CD4-positive, alpha-beta T cell treated with Interferon gamma for 1 hour (primary cell): ENCODE data around the gene VPS41.

Source experiments
- DNase-seq: peaks from one replicate; pipeline ENCODE4 v3.0.0-alpha.2; 2020

VPS41 gene

DNA sequence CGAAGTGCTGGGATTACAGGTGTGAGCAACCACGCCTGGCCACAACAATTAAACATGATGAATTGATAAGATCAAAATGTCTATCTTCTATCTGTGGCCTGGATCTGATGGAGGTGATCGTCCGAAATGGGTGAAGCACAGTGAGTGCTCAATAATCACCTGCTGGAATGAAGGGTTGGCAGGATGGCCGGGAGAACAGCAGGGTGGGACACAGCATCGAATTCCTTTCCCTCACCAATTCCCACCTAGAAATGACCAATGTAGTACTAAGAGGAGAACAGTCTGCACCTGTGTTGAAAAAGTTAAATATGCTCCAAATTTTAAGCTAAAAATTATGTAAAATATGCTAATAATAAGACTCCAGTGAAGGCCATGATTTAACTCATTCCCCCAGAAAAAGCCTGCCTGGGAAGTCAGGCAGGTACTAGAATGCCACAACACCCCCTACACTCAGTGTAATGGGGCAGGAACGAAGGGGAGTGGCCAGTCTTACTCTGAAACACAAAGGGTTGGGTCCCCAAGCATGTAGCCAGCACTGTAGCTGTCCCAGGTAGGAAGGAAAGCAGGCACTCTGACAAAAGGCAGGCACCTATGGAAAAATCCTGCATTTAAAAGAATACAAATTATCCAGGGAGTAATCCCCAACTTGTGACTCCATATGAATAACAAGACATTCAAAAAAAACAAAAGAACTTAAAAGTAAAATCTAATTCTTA lies 110.3 kb downstream of the VPS41 start:
- DNase-seq: no peak

DNA sequence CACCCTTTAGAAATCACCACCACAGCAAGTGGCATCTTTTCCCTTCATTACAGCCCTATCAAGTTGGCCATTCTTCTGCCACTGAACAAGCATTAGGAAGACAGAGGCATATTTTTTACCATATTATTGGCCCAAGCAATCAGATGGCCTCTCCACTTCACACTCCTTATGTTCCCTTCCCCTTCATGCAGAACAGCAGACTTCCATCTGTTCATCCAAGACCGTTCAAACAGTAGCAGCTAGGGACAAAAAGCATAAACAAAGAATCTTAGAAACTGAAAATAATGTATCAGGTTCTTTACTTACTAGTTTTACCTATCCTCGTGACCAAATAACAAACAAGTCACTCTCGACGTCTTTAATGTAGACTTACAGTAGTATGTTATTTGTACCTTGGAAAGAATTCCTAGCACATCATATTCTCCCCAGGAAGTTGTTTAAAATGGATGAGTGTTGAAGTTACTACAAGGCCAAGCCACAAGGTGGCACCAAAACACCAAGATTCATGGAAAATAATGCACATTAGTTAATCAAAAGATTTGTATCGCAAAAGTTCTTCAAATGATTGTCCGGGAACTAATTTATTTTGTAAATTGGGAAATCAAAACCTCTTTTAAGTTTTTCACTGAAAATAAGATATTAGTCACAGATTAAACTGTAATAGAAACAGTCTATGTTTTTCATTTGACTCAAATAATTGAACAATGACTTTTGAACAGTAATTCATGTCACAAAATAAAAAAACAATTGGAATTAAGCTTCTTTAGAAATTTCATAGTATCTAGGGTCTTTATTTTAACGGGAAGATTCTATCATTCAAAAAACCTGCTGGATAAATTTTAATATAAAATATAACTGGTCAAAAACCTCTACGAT lies 112.1 kb downstream of the VPS41 start:
- DNase-seq: peak; percentile 7

DNA sequence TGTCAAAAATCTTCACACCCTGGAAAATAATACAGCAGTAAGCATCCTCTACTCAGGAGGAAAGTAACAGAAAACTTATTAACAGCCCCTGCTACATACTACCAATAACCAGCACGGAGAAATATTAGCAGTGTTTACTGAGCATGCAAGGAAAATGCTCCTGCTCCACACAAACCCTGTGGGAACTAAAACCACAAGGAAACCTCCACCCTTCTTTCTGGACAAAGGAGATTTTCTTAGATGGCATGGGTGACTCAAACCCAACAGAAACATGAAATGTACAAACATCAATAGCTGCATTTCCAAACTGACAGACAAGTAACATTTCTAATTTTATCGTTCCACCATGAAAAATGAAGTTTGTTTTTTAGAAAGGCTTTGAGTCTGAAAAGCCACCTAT lies 113.4 kb downstream of the VPS41 start:
- no peak for DNase-seq

DNA sequence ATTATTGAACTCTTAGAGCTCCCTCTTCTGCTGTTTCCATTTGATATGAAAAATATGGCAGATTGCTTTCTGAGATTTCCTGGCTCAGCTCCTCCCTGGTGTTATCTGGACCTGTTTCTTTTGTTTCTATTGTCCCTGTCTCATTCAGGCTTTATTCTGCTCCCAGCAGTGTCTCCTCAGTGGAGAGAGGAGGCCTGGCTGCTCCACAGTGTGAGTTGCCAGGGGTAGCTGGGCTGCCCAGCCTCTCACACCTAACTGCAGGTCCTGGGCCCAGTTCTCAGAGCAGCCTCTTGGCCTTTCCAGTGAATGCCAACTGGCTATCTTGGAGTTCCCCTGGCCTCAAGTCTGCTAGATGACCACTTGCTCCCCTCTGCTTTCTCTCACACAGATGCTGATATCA lies 127.0 kb downstream of the VPS41 start:
- no peak for DNase-seq

DNA sequence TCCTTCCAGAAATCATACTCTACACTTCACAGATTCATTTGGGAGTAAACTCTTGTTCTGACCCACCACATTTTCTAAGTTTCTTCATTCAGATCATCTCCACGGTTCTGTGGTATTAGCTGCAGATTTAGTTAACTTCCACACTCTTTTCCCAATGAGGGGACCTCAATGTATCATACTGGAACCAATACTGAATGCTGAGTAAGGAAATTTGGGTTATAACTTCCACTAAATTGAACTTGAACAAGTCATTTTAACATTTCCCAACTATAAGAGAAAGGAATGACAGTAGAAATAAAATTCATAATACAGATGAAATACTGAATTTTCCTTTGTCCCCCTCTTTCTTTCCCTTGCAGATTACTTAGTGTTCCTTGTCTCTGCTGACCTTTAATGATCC lies 131.4 kb downstream of the VPS41 start:
- DNase-seq: no peak

DNA sequence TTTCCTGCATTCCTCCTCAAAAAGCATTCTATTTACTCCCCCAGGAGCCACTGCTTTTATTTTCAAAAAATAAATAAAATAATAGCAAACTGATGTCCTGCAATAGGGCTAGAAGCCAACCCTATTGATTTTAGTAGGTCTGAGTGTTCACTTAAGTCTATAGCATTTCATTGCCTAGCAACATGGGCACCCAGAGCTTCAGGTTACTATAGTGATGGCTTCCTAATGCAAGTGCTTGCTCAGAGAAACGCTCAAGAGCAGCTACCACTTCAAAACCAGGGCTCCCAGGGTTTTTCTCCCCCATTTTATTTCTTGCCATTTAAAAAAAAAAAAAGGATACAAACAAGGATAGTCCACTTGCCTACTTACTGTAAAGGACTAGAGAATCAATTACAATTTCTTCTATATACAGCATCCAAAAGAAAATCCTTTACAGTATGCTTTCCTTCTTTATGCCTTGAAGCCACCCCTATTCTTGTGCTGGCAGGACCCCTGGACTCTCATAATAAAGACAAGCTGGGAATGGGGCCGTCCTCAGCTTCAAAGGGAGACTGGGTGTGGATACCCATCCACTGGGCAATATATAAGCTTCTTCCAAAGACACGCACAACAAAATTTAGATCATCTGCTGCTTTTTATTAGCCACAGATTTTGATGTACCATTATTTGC lies 133.3 kb downstream of the VPS41 start:
- DNase-seq: no peak

DNA sequence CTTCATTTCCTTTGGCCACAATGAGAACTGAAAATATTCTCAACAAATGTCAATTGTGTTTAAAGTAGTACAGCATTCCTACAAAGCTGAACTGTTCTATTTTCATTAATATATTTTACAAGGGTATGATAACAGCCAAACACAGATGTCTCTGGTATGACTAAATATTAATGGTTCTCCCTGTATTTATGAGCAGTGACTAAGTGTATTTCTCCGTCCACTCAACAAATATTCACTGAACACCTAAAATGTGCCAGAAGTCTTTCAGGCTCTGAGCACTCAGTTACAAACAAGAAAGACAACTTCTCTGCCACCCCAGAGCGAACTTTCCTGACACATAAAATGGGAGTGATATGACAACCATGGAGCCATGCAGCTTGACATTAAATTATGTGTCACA lies 135.6 kb downstream of the VPS41 start:
- no peak for DNase-seq

DNA sequence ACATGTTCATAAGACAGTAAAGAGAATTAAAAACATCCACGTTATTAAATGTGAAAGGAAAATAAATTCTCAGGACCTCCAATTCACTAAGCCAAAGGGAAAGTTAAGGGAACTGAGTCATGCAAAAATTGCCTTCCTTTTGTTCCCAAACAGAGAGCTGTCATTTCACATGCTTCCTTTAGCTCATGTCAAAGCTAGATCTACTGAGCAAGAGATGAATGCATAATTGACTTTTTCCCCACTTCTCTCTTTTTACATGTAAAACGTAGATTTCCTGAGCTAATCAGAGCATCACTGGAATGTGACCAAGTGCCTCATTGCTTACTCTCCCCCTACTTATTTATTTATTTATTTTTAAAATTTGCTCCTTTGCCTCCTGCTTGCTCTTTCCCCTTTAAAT lies 148.8 kb downstream of the VPS41 start:
- DNase-seq: no peak

DNA sequence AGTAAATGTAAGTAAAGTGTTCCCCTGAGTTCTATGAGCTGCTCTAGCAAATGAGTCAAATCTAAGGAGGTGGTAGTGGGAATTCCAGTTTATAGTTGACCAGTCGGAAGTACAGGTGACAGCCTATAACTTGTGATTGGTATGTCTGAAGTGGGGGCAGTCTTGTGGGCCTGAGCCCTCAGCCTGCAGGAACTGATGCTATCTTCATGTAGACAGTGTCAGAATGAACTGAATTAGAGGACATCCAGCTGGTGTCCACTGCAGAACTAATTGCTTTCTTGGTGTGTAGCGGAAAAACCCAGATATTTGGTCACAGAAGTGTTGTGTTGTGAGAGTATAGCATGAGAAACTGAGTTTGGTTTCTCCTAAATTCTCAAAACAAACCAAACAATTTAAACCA lies 150.0 kb downstream of the VPS41 start:
- no peak for DNase-seq

DNA sequence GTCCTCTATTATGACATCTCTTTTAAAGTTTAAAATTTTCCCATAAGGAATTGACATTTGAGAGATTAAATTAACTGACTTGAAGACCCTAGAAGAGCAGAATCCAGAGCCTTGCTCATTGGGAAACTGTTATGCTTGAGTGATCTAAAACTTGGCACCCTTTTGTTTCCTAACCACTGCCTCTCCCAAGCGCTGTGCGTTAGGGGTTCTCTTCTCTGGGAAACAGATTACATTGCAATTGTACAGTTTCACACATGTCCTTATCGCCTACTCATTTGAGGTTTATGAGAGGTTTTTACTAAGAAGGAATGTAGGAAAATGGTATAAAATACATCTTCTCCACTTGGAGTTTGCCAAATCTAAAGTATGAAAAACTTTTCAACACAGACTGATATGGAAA lies 151.1 kb downstream of the VPS41 start:
- no peak for DNase-seq

DNA sequence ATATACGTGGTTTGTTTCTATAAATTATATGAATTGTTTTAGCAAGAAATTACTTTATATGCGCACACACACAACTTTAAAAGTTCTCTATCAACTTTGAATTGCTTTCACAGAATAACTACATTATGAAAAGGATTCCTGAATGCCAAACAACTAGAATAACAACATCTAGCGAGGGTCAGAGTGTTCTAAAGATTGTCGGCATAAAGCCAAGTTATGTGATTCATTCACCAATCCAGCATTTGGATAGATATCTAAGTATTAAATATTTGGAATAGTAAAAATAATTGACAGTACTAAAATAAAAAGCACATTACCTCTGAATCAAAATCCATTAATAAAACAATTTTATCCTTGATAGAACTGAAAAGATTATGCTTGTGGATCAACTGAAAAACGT lies 152.5 kb downstream of the VPS41 start:
- DNase-seq: no peak

DNA sequence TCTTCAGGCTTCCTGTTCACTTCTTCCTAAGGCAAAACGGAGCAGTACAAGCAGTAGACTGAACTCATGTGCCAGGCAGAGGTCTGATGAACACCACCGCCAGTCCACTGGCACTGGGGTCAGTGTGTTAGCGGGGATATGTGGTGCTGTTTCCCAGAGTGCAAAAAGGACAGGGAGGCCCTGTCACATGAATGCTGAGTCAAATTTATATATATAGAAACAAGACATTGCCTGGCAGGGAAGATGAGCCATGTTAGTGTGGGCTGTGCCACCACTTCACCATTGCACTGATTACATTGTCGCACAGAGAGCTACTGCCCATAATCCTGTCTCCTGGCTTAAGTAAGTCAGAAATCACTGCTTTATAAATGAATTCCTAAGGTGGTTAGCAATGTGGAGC lies 155.6 kb downstream of the VPS41 start:
- no peak for DNase-seq

DNA sequence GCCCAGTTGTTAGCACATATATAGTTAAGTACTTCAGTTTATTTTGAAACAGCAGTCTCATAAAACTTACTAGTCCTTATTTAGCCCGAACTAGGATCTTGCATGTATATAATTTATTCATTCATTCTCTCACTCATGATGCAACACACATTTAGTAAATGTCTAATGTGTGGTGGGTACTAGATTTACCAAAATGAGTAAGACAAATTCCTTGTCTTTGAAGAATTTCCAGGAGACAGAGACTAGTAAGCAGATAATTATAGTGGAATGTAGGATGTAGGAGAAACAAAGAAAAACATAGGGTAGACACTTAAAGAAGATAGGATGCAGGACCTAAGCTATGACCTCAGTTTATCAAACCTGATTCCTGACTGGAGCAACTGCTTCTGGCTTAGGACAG lies 157.6 kb downstream of the VPS41 start:
- no peak for DNase-seq

DNA sequence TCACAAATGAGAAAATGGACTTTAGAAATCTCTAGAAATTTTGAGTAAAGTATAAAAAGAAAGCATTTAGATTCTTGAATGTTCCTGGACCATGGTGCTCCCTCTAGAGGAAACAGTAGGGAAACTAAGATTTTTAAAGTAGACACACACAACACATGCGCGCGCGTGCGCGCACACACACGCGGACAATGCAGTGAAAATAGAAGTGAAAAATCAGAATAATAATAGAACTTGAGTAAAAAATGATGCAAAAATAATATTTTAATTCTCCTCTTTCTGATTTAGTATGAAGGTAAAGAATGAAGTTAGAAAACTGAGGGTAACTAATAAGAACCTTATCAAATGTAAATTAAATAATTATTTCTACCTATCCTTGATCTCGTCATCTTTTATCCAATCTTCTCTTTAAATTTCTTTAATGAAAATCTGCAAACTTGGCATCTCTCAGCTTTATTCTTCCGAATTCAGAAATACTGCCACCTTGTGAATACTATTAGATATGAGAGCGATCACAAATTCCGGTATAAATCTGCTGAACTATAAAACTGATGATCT lies 160.9 kb downstream of the VPS41 start:
- no peak for DNase-seq

DNA sequence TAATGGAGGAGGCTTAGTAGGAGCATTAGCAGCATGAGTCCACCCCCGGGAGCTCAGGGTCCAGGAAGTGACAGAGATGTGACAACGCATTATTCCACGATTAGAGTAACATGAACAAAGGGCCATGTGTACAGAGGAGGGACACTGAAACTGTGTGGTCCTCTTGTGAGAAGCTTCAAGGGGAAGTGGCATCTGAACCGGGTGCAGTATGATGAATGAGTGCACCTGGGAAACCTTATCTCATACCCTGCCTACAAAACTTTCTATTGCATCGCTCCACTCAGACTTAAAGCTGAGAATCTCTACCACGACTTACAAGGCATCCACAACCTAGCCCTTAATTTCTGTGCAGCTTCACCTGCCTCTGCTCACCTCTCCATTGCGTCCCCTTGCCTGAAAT lies 162.6 kb downstream of the VPS41 start:
- DNase-seq: no peak

DNA sequence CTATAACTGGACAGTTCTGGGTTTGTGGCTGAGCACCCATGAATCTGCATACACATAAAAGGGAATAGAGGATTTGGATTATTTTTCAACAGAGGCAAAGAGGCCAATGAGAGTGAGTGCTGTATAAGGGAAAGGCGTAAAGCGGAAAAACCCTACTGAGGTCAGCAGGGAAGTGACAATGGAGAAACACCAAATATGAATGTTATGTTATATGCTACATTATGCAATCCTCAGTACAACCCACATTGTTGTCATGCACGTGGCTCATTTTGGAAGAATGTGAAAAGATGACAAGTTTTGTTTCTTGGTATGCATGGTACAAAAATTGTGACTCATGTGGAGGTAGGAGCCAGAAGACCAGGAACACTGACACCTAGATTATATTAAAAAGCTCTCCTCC lies 164.2 kb downstream of the VPS41 start:
- DNase-seq: no peak

DNA sequence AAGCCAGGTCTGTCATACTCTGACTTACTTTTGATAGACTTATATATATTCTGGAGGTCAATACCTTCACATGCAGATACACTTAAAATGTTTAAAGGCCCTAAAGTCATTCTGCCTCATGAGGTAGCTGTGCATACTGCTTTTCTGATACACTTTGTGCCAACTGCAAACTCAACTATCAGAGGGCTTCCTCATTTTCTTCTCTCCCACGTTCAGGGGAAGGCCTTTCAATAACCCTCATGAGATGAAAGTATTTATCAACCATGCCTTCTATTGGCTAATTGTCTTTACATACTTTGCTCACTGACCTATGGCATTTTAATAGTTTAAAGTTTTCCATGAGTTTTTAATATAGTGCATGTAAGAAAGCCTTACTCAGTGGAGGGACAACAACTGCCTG lies 165.1 kb downstream of the VPS41 start:
- DNase-seq: no peak

DNA sequence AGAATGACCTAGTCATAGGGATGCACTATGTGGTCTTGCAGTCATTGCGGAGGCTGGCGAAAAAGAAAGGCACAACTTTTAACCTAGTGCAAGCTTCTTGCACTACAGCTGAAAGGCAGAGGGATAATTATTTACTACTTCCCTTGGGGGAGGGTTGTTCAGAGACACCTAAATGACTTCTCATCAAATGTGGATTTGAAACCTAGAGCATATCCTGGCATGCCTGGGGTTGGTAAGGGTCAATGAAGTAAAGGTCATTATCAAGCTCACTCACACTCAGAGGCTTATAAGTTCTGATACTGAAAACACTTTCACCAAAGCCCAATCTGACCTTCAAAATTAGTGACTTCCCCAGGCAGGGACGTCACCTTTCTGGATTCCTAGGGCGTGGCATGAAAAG lies 168.9 kb downstream of the VPS41 start:
- DNase-seq: no peak

DNA sequence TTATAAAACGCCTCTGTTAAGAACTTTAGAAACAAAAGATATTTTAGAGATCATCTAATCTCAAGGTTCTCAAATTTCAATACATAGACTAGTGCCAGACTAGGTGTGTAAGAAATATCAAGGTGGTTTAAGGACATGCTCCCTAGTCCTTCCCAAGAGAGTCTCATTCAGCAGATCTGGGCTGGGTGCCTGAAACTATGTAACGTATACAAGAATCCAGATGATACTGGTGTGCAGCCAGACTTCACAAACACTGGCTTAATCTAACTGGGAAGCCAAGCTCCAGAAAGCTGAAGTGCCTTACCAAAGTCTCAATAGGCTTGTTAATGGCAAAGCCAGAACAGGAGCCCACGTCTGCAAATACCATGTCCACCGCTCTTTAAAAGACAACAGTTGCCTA lies 172.9 kb downstream of the VPS41 start:
- no peak for DNase-seq

DNA sequence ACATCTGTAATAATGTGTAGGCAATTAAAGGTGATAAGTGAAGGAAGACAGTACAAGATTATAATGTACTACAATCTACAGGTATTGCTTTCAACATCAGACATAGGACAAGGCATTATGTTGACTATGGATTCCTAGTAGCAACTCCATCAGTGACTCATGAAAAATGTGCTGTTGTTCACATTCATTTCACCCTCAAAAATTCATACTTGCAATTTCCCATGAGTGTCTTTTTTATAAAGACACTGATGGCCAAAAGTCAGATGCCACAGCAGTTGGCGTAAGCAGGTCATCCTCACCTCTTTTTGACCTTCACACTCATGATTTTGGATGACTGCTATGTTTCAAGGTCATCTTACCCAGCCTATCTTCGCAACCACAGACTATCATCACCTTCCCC lies 177.8 kb downstream of the VPS41 start:
- DNase-seq: no peak

DNA sequence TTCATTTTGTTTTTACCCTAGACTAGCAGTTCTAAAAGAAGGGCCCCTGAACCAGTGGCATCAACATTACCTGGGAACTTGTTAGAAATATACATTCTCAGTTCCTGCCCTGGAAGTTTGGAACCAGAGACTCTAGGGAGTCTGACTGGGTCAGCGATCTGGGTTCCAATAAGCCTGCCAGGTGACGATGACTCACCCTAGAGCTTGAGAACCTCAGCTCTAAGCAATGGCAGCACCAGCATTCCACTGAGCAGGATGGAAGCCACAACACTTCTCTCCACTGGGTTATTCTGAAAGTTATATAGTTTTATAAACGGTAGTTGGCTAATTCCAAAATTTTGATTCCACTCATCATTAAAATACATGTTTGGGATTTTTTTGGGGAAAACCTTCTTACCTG lies 180.8 kb downstream of the VPS41 start:
- no peak for DNase-seq

DNA sequence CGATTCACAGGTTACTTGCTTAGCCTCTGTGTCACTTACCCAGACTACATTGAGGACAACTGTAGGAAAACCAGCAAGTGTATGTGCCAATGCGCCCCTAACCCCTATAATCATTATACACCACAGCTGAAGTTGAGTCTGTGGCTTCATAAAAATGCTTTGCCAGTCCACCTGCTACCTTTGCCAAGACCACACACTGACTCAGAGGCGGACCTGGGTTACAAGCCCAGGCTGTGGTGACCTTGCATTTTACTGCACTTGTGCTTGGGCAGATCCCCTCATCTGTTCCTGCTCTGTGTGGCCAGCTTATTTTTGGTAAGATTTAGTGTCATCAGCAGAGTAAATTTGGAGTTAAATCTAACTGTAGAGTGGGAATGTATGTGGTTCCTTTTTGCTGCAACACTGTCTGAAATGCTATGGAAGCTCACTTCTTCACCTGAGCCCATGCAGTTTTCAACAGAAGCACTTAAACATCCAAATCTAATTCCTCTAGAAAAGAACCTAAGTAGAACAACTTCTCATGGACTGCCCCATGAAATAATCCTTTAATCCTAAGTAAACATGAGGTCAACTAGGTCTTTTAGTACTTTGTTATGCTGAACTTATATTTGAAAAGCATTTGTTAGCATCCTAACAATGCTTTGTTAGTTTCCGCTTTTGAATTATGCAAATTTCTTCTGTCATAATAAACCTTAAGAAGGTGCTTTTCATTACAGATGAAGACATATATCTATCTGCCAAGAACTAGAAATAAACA lies 181.6 kb downstream of the VPS41 start:
- DNase-seq: no peak

DNA sequence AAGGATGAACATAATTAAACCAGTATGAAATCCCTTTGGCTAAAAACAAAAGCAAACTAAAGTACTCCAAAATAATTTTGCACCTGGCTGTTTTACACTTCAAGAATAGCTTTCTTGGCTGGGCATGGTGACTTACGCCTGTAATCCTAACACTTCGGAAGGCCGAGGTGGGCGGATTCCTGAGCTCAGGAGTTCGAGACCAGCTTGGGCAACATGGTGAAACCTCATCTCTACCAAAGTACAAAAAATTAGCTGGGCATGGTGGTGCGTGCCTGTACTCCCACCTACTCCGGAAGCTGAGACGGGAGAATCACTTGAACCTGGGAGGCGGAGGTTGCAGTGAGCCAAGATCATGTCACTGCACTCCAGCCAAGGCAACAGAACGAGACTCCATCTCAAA lies 185.7 kb downstream of the VPS41 start:
- no peak for DNase-seq
